COLO668 (cell line): Measurements from ENCODE around the gene LGR6.
"Not testable (repeated sequence)": the region's sequence is repeated elsewhere in the genome, so short reads cannot be mapped to it uniquely, and the experiment has no call there.

ENCODE experiments used
- DNase-seq: peaks from one replicate; lab custom pipeline; 2025; ENCODE audit not compliant: unreplicated experiment; lab: John Stamatoyannopoulos, UW

Gene LGR6

DNA sequence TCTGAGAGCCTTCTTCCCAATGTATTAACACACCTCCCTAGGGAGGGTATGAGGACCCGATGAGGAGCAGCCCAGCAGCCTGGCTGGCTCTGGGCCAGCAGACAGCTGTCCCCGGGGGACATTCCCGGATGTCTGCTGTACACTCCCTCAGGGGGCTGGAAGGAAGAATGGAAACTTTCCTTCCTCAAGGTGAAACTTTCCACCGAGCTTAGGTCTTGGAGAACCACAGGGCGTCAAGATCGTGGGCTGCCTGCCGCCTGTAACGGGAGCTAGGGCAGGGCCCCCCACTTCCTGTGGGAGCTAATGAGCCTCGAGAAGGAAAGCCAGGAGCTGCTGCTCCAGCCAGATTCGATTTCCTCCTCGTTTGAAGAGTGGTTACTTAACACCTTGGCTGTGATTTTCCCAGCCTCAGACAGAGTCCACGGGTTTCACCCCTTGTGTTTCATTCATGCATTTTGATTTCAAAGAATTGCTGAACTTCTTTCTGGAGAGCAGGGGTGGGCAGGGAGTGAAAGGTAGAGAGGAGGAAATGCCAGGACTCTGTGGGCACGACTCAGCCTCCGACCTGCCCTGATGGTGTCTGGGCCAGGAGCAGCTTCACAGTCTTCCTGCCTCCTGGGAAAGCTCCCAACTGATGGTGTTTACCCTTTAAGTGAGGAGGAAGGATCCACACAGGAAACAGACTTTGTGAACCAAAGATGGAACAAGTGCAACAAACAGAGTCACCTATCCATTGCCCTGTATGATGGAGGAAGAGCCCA, 118.5 kb downstream of the LGR6 start:
- DNase-seq = no peak

DNA sequence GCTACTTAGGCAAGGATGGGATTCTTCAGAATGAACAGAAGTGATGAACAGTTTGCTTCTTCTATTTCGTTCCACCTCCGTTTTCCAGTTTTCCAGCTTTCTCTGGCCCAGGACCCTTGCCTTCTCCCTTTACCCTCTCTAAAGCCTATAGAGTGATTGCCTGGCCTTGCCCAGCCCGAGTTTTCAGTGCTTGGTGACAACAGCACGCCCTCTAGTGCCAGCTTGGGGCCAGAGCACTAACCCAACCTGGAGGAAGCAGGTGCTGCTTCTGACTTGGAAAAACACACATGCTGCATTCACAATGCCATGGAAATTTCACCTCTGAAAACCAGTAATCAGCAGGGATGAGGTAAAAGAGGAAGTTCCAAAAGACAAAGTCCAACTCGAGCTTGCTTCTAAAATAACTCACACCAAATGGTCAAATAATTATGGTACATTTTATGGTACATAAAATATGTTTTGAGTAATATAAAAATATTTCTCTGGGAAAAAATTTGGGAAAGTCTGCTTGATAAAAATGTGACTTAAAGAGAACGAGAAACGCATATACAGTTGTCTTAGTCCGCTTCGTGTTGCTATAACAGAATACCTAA, 122.1 kb downstream of the LGR6 start:
- DNase-seq = peak; percentile 84

DNA sequence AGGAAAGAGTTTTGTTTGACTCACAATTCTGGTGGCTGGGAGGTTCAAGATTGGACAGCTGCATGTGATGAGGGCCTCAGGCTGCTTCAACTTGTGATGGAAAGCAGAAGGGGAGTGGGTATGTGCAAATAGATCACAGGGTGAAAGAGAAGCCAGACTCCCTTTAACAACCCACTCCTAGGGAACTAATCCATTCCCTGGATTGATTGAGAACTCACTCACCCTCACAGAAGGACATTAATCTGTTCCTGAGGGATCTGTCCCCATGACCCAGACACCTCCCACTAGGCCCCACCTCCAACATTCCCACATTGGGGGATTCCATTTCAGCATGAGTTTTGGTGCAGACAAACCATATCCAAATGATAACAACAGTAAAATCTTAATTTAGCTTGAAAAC, 122.6 kb downstream of the LGR6 start:
- no peak for DNase-seq

DNA sequence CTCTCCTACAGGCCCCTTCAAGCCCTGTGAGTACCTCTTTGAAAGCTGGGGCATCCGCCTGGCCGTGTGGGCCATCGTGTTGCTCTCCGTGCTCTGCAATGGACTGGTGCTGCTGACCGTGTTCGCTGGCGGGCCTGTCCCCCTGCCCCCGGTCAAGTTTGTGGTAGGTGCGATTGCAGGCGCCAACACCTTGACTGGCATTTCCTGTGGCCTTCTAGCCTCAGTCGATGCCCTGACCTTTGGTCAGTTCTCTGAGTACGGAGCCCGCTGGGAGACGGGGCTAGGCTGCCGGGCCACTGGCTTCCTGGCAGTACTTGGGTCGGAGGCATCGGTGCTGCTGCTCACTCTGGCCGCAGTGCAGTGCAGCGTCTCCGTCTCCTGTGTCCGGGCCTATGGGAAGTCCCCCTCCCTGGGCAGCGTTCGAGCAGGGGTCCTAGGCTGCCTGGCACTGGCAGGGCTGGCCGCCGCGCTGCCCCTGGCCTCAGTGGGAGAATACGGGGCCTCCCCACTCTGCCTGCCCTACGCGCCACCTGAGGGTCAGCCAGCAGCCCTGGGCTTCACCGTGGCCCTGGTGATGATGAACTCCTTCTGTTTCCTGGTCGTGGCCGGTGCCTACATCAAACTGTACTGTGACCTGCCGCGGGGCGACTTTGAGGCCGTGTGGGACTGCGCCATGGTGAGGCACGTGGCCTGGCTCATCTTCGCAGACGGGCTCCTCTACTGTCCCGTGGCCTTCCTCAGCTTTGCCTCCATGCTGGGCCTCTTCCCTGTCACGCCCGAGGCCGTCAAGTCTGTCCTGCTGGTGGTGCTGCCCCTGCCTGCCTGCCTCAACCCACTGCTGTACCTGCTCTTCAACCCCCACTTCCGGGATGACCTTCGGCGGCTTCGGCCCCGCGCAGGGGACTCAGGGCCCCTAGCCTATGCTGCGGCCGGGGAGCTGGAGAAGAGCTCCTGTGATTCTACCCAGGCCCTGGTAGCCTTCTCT, 124.6 kb downstream of the LGR6 start:
- DNase-seq = no peak

DNA sequence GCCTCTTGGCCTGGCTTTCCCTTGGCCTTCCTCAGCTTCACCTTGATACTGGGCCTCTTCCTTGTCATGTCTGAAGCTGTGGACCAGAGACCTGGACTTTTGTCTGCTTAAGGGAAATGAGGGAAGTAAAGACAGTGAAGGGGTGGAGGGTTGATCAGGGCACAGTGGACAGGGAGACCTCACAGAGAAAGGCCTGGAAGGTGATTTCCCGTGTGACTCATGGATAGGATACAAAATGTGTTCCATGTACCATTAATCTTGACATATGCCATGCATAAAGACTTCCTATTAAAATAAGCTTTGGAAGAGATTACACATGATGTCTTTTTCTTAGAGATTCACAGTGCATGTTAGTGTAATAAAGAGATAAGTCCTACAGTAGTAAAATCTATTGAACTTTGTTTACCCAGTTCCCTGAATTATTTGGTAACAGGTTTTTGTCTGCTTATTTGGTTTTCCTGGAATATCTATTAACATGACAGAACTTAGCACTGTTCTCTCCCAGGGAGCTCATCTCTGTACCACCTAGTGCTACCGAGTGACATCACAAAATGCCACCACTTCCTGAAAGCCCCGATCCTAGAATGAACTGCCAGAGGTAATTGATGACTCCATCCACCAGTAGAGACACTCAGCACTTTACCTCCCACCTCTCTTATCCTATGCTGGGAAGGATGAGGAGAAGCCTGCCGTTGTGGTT, 125.9 kb downstream of the LGR6 start:
- DNase-seq = no peak

DNA sequence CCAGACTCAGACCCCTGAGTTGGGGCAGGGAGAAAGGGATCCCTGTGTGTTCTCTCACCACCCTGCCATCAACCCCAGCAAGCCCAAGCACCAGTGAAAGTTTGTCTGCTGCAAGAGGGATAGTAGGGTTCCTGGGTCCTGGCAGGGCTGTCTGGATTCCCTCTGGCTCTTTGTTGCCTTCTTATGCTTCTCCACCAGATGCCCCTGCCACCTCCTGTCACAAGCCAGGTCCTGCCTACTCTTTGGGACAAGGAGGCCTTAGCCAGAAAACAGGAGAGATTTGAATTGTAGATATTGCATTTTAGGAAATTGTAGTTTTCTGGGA, 126.4 kb downstream of the LGR6 start:
- DNase-seq = no peak

DNA sequence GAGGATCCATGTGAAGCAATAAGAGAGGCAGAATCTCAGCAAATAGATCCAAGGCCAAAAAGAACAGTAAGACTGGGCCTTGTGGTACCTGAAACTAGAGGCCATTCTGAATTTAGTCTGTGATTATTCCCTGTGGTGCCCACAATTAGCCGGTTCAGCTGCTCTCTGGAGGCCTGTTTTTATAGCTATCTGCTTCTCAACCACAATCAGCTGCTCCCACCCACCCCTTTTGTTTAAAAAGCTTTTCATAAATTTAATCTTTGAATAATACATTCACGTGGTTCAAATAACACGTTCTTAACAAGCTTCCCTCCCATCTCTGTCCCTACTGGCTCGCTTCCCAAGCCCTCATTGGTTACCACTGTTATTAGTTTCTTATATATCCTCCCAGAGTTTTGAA, 130.1 kb downstream of the LGR6 start:
- no peak for DNase-seq

DNA sequence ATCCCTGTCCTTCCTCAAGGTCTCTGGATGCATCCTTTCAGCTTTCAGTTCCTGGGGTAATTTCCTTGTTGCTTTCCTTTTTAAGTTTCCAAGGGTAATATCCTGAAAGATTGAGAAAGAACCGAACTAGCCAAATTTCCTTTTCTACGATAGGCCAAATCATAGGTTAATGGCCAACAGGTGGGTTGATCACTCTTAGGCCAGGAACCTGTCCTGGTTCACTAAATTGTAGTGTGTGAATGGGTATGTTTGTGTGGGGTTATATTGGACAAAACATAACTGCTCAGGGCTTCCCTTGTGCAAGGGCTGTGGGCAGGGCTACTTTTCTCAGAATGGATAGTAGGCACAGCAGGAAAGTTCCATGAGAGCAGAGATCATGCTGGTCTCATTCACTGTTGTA, 131.0 kb downstream of the LGR6 start:
- DNase-seq = no peak

DNA sequence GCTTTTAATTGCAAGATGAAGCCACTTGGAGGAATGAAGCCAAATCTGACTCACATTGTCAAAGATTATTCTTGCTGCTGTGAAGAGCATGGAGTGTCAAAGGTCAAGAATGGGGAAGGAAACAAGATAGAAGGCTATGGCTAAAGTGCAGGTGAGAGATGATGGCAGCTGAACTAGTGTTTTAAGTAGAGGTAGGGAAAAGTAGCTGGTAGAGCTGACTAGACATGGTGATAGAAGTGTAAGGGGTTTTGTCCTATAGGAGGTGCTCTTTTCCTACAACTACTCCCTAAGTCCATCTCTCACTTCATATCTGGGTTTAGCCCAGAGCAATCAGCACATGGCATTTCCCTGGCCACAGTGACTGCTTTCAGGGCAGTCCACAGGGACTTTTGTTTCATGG, 136.3 kb downstream of the LGR6 start:
- no peak for DNase-seq

DNA sequence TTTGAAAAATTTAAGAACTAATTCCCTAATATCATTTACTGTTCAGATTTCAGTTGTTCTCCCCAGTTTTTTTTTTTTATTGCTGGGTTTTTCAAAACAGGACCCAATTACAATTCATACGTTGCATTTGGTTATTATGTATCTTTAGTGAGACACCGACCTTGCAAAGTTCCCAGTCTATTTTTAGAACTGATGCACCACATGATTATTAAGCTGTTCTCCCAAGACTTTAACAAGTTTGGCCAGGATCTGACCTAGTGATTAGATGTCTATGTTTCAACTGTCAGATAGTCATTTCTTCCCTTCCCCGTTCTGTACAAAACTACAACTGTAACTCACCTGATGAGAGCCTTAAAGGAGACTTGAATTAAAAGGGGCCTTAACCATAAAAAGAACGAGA, 140.3 kb downstream of the LGR6 start:
- no peak for DNase-seq

DNA sequence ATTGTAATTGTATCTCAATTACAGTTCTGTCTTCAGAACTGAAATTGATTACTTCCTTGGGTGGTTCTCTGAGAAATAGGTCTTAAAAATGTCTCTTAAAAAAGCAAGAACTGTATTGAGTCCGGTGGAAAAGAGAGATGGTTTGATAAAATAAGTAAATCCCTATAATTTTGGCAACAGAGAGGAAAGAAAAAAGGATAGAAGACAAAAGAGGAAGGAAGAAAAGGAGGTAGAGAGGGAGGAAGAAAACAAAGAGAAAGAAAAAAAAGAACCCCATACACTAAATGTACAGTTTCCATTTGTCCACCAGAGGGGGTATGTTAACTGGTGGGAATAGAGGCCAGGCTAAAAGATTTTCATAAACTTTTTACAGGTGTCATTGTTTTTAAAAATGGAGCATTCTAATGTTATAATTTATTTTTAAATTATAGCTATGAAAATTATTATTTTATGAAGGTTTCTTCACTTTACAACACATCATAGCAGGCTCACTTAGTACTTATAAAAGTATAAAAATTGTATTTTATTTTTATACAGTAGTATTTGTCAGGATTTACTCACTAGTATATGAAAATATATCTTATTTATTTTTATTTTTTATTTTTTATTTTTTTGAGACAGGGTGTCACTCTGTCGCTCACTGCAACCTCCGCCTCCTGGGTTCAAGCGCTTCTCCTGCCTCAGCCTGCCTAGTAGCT, 150.2 kb downstream of the LGR6 start:
- DNase-seq = no peak

DNA sequence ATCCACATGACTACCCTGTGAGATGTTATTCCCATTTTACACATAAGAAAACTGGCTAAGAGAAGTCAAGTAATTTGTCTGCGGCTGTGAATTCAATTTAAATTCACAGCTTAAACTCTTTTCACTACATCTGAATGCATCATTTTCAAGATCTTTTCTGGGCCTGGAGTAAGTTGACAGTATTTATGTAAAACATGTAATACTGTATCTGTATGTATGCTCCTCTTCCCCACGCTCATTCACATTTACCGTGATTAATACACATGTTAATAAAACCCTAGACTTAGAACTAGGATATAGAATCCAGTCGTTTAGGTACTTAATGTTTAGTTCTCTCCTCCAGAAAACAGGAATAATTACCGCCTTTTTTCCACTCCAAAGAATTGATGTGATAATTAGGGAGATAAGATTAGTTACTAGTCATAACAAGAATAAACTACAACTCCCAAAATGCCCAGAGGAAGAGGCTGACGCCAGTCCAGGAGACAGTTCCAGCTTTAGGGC, 154.5 kb downstream of the LGR6 start:
- DNase-seq = no peak

DNA sequence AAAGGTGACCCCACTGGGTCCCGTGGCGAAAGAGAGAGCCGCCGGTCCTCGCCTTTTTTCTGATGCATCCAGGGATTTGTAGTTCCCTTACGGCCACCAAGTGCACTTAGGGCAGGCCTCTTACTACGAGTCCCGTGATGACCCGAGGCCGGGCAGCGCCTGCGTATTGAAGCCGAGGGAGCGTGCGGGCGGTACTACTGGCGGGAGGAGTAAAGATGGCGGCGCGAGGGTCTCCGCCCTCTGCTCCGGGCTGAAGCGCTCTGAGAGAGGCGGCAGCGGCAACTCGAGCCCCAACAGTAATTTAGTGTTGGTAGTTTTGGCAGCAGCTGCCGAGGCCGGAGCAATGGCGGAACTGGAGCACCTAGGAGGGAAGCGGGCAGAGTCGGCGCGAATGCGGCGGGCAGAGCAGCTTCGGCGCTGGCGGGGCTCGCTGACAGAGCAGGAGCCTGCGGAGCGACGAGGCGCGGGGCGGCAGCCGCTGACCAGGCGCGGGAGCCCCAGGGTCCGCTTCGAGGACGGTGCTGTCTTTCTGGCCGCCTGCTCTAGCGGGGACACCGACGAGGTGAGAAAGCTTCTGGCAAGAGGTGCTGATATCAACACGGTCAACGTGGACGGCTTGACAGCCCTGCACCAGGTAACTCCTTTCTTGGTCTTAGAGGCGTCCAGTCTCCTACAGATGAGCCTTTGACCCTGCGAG, 155.1 kb downstream of the LGR6 start, which contains the start of gene PPP1R12B:
PPP1R12B (plus strand) TSS at position 191 of the 697 bp plus-strand sequence; CDS start at position 344, 153 bp downstream.
- DNase-seq = peak; percentile 99

DNA sequence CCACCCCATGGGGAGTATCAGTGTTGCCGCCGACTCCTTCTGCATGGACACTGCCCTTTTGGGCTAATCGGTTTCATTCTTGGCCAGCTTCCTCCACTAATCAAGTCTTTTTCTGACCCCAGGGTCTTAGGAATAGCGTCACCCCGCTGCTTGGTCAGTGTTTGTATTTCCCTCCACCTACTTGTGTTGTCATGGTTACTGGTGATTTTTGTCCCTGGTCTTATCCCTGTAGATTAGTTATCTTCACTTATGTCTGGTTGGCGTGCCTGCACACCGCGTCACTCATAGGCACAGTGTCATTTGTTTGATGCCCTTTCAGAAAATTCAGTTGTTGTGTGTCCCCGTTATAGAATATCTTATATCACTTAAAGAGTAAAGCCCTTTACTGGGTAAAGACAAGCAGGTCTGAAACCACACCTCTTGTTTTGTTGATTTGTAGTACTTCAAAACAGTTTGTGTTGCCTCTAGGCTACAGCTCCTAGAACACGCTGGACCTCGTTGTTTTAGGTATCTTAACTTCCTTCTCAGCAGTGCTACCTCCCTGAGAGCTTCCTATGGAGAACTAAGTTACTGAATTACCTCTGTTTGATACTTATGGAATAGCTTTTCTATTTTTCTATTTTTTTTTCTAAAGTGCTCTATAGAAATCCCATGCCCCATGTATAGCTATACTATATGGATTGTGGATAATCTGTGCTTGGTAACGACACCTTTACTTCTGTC, 155.8 kb downstream of the LGR6 start:
- no peak for DNase-seq

DNA sequence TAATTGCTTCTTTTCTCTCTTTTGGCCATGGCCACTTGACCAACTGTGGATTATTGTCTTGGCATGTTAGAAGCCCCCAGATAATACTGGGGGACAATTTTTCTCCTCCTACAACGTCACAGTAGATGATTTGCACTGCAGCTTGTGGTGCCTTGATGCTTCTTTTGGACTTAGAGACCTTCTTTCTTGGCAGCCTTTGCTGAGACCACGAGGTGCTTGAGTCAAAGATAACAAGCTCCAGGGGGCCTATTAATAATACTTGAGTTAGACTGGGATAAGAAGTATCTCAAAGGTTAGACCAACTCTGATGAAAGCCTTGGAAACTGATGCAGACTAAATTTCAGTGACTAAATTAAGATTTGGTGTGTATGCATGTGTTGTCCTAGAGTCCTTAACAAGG, 158.1 kb downstream of the LGR6 start:
- DNase-seq = no peak

DNA sequence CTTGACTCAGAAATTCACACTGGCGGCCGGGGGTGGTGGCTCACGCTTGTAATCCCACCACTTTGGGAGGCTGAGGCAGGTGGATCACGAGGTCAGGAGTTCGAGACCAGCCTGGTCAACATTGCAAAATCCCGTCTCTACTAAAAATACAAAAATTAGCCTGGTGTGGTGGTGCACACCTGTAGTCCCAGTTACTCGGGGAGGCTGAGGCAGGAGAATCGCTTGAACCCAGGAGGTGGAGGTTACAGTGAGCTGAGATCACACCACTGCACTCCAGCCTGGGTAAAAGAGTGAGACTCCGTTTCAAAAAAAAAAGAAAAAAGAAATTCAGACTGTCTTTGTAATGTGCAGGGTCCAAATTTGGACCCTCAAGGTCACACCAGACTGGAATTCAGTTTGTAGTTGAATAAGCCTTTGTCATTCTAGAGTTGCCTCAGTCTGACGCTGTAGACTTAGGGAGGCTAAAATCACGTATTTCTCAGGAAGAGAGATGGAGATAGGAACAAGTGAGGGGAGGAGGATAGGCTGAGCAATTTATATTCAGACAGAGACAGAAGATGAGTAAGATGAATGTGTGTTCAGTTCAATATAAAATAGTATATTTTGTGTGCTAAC, 159.1 kb downstream of the LGR6 start:
- not testable (repeated sequence) for DNase-seq

DNA sequence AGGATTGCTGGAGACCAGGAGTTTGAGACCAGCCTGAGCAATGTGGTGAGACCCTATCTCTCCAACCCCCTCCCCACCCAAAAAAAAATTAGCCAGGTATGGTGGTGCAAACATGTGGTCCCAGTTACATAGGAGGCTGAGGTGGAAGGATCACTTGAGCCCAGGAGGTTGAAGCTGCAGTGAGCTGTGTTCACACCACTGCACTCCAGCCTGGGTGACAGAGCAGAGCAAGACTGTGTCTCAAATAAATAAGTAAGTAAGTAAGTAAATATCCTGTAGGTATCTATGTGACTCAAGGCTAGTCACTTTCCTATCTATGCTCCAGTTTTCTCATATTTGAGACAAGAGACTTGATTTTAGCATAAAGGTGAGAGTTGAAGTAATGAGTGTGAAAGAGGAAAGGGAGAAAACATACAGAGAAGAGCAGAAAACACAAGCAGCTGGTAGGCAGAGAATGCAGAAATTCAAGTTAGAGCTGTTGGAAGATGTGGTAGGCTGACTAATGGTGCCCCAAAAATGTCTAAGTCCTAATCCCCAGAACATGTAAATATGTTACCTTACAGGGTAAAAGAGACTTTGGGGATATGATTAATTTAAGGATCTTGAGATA, 162.4 kb downstream of the LGR6 start:
- DNase-seq = no peak

DNA sequence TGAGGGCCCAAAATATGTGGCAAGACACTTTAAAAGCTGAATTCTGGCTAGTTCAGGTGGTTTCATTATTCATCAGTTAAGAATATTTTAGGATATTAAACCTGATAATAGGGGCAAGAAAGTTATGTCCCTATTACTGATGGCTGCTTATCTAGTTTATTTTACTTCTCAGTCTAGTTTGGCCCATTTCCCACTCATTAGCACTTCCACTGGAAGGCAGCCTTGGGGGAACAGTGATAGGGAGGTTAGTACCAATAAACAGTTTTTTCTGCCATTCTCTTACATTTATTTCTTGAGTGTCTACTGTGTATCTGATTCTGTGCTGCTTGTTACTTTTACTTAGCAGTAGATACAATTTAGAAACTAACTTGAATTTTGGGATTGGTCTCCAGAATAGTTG, 163.9 kb downstream of the LGR6 start:
- DNase-seq = no peak
